GM21529 (cell line): ENCODE results near the gene CDH5.

Source experiments
- ATAC-seq: cut with Tn5 transposase; IDR thresholded peaks from one replicate; pipeline ENCODE4 v1.9.1; 2021; ENCODE audit not compliant: unreplicated experiment

CDH5 gene

GRCh38 chr16:66352304-66352703 lies 14.2 kb upstream of the CDH5 start:
- ATAC-seq = no peak

- no peak for ATAC-seq
These were observed 13.4 kb upstream of the CDH5 start for GRCh38 chr16:66353055-66353454.

- ATAC-seq = no peak
These were observed 12.2 kb upstream of the CDH5 start for GRCh38 chr16:66354034-66354909.

GRCh38 chr16:66355526-66355925 lies 11.0 kb upstream of the CDH5 start:
- no peak for ATAC-seq

GRCh38 chr16:66357523-66357928 lies 9.0 kb upstream of the CDH5 start:
- ATAC-seq = no peak

GRCh38 chr16:66358231-66358630 lies 8.3 kb upstream of the CDH5 start:
- no peak for ATAC-seq

GRCh38 chr16:66359012-66359411 lies 7.5 kb upstream of the CDH5 start:
- ATAC-seq = no peak

- ATAC-seq = no peak
These were observed 6.5 kb upstream of the CDH5 start for GRCh38 chr16:66359811-66360608.

- no peak for ATAC-seq
These were observed 5.7 kb upstream of the CDH5 start for GRCh38 chr16:66360624-66361324.

GRCh38 chr16:66361604-66362135 lies 4.8 kb upstream of the CDH5 start:
- no peak for ATAC-seq

GRCh38 chr16:66363211-66363777 lies 3.2 kb upstream of the CDH5 start:
- no peak for ATAC-seq

GRCh38 chr16:66364117-66364958 lies 2.2 kb upstream of the CDH5 start:
- ATAC-seq = no peak

- ATAC-seq = no peak
These were observed 1.6 kb upstream of the CDH5 start for GRCh38 chr16:66364959-66365306.

GRCh38 chr16:66365651-66366050 lies 840 bp upstream of the CDH5 start:
- ATAC-seq = no peak

- no peak for ATAC-seq
These were observed 1.7 kb downstream of the CDH5 start for GRCh38 chr16:66367968-66368891.

- peak; percentile 59 for ATAC-seq
These were observed 2.6 kb downstream of the CDH5 start for GRCh38 chr16:66369055-66369592.

- ATAC-seq = no peak
These were observed 4.5 kb downstream of the CDH5 start for GRCh38 chr16:66370786-66371684.
